HG02610 (cell line): ENCODE results near the gene C11orf71.
A peak's percentile ranks its signal among the peaks of the same experiment; 100 is the strongest.

Source experiments
- ATAC-seq: cut with Tn5 transposase; IDR thresholded peaks from one replicate; pipeline ENCODE4 v1.9.1; 2021; ENCODE audit warnings: mild to moderate bottlenecking, moderate library complexity; ENCODE audit not compliant: unreplicated experiment

The C11orf71 gene

GRCh38 chr11:114400216-114400914, at the start of gene C11orf71, which contains the start of gene RBM7:
Gene C11orf71 (minus strand): TSS chr11:114400511. CDS start chr11:114400331, 180 bp downstream.
Gene RBM7 (plus strand): TSS chr11:114400666. CDS start chr11:114400672, 6 bp downstream.
- ATAC-seq: peak; percentile 94

- ATAC-seq: no peak
Measured at GRCh38 chr11:114449845-114450244, 49.5 kb upstream of the C11orf71 start.

GRCh38 chr11:114448749-114449482, 48.6 kb upstream of the C11orf71 start:
- ATAC-seq: no peak

GRCh38 chr11:114447892-114448291, 47.6 kb upstream of the C11orf71 start:
- ATAC-seq: no peak

- ATAC-seq: no peak
Measured at GRCh38 chr11:114447444-114447843, 47.1 kb upstream of the C11orf71 start.

- no peak for ATAC-seq
Measured at GRCh38 chr11:114442536-114442935, 42.2 kb upstream of the C11orf71 start.

GRCh38 chr11:114441921-114442320, 41.6 kb upstream of the C11orf71 start:
- no peak for ATAC-seq

- no peak for ATAC-seq
Measured at GRCh38 chr11:114440971-114441763, 40.9 kb upstream of the C11orf71 start.

GRCh38 chr11:114440121-114440860, 40.0 kb upstream of the C11orf71 start:
- ATAC-seq: no peak

- peak; percentile 99 for ATAC-seq
Measured at GRCh38 chr11:114439229-114440120, 39.2 kb upstream of the C11orf71 start, which contains the start of gene REXO2. Gene REXO2 (plus strand): TSS chr11:114439467. CDS start chr11:114439529, 62 bp downstream.

GRCh38 chr11:114438303-114438702, 38.0 kb upstream of the C11orf71 start:
- ATAC-seq: no peak

GRCh38 chr11:114433376-114433775, 33.1 kb upstream of the C11orf71 start:
- no peak for ATAC-seq

GRCh38 chr11:114432893-114433292, 32.6 kb upstream of the C11orf71 start:
- no peak for ATAC-seq

- ATAC-seq: no peak
Measured at GRCh38 chr11:114430290-114430689, 30.0 kb upstream of the C11orf71 start.

GRCh38 chr11:114426280-114426679, 26.0 kb upstream of the C11orf71 start:
- no peak for ATAC-seq

GRCh38 chr11:114416441-114416961, 16.2 kb upstream of the C11orf71 start:
- ATAC-seq: no peak

GRCh38 chr11:114413958-114414357, 13.6 kb upstream of the C11orf71 start:
- no peak for ATAC-seq

- no peak for ATAC-seq
Measured at GRCh38 chr11:114412946-114413345, 12.6 kb upstream of the C11orf71 start.

- no peak for ATAC-seq
Measured at GRCh38 chr11:114401311-114401710, 1.0 kb upstream of the C11orf71 start.
